ENCODE results near the gene AP3S2. TPM values are rescaled to one million over a fixed set of nuclear protein-coding genes. Genes with fewer than 3 reads are reported as not detected.

AP3S2 gene
- total and polyA plus RNA-seq, 2 of the 4 experiments (the other 2 are of a cell fraction), result 12.6 to 34.1 TPM

- Histone ChIP-seq H3K9me3 (ENCODE audit: control insufficient read depth, insufficient read depth, low read length) (no peaks in the 10 kb centered on the region), H3K79me1 (ENCODE audit: low read depth in 1 of 2, low read length in 2 of 2) (peaks cover 0 to 6% of the 10 kb centered on the region in 2 experiments; a peak in 1 of 4 replicates), H3K4me1 (ENCODE audit: control insufficient read depth, insufficient read depth, low read length) (peaks cover 27% of the 10 kb centered on the region), H3K14ac (replicated peaks; ENCODE audit: low read depth, low read length) (no peak overlapping the region), H3K9me1 (ENCODE audit: insufficient read depth, low read length) (peaks cover 25% of the 10 kb centered on the region), H4K20me1 (ENCODE audit: insufficient read depth, low read length) (no peaks in the 10 kb centered on the region), H2BK20ac (ENCODE audit: low read depth, low read length) (no peak overlapping the region), H4K91ac (ENCODE audit: insufficient read depth, low read depth, low read length) (no peak overlapping the region), H3K36me3 (ENCODE audit: control insufficient read depth, insufficient read depth, low read length) (no peaks in the 10 kb centered on the region), H2BK5ac (ENCODE audit: low read depth, low read length, poor library complexity, severe bottlenecking) (no peak overlapping the region), H2BK15ac (ENCODE audit: low read depth, low read length) (no peak overlapping the region), H2BK120ac (ENCODE audit: low read depth, low read length) (no peak overlapping the region), H2AFZ (replicated peaks; ENCODE audit: low read length, poor library complexity) (no peak overlapping the region), H3K4me3 (ENCODE audit: insufficient read depth, low read depth, low read length) (no peak overlapping the region), H3K23ac (ENCODE audit: low read depth, low read length) (no peak overlapping the region), H4K5ac (ENCODE audit: low read depth, low read length) (no peak overlapping the region), H3K56ac (ENCODE audit: extremely low read depth, insufficient read depth, low read length) (no peak overlapping the region), H3K27me3 (ENCODE audit: control insufficient read depth, insufficient read depth, low read length) (no peaks in the 10 kb centered on the region), H3K9ac (ENCODE audit: low read depth, low read length) (no peak overlapping the region), H2AK5ac (ENCODE audit: low read depth, low read length) (no peak overlapping the region), H4K8ac (ENCODE audit: low read depth in 2 of 2, low read length in 2 of 2) (no peak overlapping the region), H3K27ac (ENCODE audit: insufficient read depth, low read length) (no peak overlapping the region), H3K4me2 (ENCODE audit: low read depth, low read length) (no peak overlapping the region), H3K4ac (ENCODE audit: low read depth, low read length) (no peak overlapping the region), H3K18ac (ENCODE audit: low read depth, low read length) (no peak overlapping the region), H2AK9ac (replicated peaks; ENCODE audit: low read depth, low read length, poor library complexity) (no peak overlapping the region)
- POLR2A ChIA-PET (ENCODE audit: unreplicated experiment), result no interaction called here
- 87% methylated on average over 5 of the region's 10 CpGs; no CpG with 5 or more reads in 1 of the 2 experiments for WGBS, 2 experiments (ENCODE audit: extremely low coverage in 2 of 2, insufficient read length in 1 of 2)
- dilution Hi-C loops (cut with HindIII; ENCODE audit: low sequenced_read_pairs, unreplicated experiment), result no loop called here
- DNase-seq, result no peak
- CTCF ChIA-PET, result no interaction called here
- intact Hi-C loops (cut with micrococcal nuclease), result no loop called here
- TF ChIP-seq MXI1 (IDR thresholded peaks at IDR 0.05; ENCODE audit: borderline replicate concordance, low read depth, low read length) (no peak), MAZ (IDR thresholded peaks at IDR 0.05; ENCODE audit: borderline replicate concordance, low read depth, low read length) (no peak)
- in situ Hi-C loops (cut with MboI; ENCODE audit: low sequenced_read_pairs), result no loop called here
- no peak for ATAC-seq (ENCODE audit: low read depth)
- no TSS peak for BruUV-seq (replicated peaks)
Observed at GRCh38 chr15:89825271-89825940, 68.4 kb downstream of the AP3S2 start.
